NOMO-1 (cell line): ENCODE measurements around the gene UBE2E3.
A peak's percentile ranks its signal among the peaks of the same experiment; 100 is the strongest.
"Not testable (repeated sequence)": the region's sequence is repeated elsewhere in the genome, so short reads cannot be mapped to it uniquely, and the experiment has no call there.

Experiments
- DNase-seq, 2 experiments: peaks; one replicate each; lab custom pipeline; 2025; ENCODE audit not compliant: unreplicated experiment in 2 of 2; lab: John Stamatoyannopoulos, UW

The UBE2E3 gene

DNA sequence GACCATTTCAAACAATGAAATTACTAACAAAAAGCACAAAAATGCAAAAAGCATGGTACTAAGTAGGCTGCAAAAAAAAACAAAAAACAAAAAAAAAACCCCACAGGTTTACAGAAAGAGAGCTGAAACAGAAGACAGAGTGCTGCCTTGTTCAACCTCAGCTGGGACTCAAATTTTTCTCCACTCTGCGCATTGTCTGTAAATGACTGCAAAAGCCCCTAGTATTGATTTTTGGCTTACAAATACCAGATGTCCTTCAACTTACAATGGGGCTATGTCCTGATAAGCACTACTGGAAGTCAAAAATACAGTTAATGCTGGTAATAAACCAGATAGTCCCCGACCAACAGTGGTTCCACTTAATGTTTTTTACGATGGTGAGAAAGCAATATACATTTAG lies 42.2 kb downstream of the UBE2E3 start:
- DNase-seq, result no peak

DNA sequence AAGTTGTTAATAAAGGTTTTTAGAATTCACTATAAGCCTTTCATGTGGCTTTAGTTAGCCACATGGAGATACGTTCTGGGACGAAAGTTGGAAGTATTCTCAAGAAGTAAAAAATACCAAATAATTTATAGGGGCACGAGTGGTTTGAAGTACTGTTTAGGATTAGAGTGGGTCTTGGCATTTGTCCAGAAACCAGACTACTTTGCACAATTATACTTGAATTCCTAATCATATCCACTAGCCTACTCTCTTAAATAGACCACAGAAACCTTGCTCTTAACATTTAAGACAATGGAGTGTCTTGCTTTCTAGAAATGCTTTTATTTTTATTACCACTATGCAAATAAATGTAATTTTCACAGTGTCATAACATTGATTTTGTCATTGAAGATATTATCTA lies 44.6 kb downstream of the UBE2E3 start:
- DNase-seq, result no peak

DNA sequence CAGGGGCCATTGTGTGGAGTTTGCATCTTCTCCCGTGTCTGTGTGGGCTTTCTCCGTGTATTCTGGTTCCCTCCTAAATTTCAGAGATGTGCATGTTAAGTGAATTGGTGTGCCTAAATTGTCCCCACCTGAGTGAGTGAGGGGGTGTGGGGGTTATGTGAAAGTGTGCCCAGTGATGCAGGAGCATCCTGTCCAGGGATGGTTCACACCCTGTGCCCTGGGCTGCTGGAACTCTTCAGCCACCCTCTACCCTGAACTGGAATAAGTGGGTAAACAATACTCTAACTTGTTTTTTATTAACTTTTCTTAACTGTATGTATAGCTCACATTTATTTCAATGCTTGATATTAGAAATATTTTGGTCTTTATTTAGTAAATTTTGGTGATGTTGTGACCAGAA lies 56.0 kb downstream of the UBE2E3 start:
- DNase-seq, result no peak

DNA sequence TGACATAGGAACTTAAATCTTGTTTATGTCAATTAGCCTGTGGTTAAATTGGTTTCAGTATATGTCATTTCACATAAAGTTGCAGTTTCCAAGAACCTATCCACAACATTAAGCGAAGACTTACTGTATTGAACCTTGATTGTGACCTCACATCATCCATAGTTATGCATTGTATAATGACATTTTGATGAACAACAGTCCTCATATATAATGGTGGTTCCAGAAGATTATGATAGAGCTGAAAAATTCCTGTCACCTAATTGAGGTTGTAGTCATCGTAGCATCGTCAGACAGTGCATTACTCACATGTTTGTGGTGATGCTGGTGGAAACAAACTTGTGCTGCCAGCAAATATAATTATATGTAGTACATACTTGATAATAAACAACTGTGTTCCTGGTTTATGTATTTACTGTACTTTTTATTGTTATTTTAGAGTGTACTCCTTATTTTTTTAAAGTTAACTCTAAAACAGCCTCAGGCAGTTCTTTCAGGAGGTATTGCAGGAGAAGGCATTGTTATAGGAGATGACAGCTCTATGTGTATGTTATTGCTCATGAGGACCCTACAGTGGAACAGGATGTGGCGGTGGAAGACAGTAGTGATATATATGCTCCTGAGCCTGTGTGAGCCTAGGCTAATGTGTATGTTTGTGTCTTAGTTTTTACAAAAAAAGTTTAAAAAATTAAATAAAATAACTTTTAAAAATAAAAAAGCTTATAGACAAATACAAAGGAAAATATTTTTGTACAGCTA lies 56.6 kb downstream of the UBE2E3 start:
- no peak for DNase-seq

DNA sequence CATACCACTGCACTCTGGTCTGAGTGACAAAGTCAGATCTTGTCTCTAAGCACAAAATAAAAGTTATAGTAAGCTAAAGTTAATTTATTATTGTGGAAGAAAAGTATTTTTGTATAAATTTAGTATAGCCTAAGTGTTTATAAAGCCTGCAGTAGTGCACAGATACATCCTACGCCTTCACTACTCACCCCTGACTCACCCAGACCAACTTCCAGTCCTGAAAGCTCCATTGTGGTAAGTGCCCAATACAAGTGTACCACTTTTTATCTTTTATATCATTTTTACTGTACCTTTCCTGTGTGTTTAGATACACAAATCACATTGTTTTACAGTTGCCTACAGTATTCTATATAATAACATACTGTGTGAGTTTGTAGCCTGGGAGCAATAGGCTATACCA lies 57.5 kb downstream of the UBE2E3 start:
- DNase-seq, result no peak

DNA sequence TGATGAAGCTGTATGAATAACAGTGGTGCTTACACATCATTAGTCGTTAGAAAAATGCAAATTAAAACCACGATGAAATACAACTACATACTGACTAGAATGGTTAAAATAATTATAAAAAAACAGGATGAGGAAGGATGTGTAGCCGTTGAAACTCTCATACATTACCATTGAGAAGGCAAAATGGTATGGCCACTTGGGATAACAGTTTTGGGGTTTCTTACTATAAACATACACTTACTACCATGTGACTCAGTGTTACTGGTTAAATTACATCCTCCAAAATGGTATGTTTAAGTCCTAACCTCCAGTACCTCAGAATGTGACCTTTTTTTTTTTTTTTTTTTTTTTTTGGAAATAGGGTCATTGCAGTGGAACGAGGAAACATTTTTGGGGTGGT lies 58.4 kb downstream of the UBE2E3 start:
- no peak for DNase-seq

DNA sequence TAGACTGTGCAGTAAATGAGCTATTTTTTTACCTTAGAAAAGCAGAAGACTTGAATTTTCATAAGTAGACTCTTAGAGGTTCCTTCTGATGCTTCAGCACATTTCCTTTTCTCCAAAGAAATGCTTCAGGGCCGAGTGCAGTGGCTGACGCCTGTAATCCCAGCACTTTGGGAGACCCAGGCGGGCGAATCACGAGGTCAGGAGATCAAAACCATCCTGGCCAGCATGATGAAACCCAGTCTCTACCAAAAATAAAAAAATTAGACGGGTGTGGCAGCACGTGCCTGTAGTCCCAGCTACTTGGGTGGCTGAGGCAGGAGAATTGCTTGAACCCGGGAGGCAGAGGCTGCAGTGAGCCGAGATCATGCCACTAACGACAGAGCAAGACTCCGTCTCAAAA lies 60.4 kb downstream of the UBE2E3 start:
- DNase-seq, result not testable (repeated sequence)

DNA sequence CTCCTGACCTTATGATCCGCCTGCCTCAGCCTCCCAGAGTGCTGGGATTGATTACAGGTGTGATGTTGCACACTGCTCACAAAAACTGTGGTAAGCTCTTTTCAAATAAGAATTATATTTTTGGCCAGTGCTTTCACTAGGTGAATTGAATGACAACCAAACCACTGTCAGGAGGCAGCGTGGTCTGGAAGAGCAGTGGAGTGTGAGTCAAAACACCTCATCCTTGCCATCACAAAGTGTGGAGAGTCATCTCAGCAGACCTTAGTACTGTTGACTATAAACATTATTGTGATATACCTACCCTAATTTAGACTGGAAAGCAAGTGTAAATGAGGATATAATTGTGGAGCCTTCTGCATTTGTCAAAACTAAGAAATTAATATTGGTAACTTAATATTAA lies 61.3 kb downstream of the UBE2E3 start:
- no peak for DNase-seq

DNA sequence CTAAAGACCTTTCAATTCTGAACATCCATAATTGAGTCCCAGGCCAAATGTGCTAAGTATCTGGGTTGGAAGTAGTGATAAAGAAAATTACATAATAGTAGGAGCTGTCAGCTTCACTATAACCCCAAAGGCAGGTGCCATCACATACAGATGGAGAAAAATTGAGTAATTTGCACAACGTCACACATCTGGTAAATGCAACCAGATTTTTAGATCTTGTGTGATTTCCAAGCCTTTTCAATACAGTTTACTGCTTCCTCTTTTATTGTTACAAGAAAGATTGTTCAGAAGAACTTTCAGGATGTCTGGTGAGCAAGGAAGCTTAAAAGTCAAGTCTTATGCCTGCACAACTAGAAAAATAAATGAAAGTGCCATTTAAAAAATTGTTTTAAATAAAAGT lies 62.3 kb downstream of the UBE2E3 start:
- no peak for DNase-seq

DNA sequence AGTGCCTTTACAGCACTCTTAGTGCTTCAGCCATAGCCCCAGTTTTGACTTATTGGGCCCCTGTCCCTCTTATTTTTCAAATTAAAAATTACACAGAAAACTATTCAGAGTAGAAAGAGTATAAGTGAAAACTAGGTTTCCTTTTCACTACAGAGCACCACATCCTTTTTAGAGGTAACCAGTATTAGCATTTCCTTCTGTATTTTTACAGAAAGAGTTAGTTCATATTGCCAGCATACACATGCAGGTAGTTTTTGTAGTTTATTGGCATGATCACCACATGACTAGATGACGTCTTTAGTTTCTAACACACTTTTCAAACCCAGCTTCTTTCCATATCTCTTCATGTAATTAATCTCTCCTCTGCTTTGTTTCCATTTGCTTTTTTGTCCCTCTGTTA lies 66.4 kb downstream of the UBE2E3 start:
- DNase-seq, result no peak

DNA sequence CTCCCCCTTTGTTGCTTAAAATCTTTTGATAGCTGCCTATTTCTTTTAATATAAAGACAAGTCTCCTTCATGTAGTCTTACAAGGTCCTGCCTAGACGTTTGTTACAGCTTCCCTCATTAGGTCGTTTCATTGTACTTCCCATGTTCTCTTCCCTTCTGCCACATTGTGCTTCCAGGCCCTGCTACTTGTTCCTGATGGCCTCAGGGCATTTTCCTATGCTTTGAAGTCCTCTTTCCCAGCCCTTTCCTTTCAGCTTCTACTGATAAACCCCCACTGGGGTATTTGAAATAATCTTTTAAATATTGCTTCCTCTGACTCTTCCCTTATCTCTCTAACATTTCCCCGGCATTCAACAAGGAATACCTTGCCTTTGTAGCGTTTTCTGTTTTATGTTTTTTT lies 67.4 kb downstream of the UBE2E3 start:
- no peak for DNase-seq

DNA sequence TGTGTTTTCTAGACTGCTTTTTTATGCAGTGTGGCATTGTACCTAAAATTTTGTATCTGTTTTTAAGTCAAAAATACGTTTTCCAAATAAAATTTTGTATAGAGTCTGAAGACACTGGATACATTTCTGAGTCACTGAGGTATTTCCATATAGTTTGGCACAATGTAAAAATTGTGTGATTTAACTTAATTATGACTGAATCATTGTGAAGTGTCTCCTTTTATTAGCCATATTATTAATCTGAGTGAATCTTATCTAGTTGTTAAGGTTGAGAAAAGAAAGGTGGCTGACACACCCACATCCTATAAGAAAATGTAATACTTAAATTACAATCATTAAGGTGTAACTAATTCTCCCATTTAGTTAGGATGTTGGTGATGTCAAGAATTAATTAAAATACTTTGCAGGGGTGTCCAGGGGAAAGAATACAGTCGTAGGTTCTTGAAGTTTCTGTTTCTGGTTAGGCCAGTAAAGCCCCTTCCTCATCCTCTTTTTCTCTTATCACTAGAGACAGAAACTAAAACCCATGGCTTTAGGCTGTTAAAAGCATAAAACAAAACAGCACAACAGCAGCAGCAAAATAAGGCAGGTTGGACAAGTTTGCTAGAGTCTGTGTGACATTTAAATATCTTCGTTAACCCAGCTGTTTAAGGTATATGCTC lies 71.6 kb downstream of the UBE2E3 start:
- no peak for DNase-seq

DNA sequence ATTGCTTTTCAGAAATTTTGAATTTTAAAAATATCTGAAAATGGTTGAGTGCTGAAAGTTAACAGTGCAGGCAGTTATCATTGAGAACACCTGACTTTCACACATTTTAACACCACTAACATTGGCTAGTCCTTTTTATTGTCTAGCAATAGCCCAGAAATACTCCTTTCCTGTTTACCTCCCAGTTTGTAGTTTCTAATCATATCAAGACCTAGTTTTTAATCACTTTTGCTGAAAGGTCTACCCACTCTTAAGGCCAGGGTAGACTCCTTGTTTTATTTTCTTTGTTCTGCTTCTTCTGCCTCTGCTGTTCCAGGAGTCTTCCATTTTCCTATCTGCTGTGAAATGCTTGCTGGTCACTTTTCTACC lies 72.1 kb downstream of the UBE2E3 start:
- no peak for DNase-seq

DNA sequence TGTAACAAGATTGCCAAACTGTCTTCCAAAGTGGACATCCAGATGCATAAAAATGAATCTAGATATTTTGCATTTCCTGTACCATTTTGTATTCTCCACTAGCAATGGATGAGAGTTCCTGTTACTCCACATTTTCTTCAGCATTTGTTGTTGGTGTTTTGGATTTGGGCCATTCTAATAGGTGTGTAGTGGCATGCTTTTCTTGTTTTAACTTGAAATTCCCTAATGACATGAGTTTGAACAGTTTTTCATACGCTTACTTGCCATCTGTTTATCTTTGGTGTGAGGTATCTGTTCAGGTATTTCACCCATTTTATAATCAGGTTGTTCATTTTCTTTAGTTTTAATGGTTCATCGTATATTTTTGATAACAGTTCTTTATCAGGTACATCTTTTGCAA lies 73.9 kb downstream of the UBE2E3 start:
- no peak for DNase-seq

DNA sequence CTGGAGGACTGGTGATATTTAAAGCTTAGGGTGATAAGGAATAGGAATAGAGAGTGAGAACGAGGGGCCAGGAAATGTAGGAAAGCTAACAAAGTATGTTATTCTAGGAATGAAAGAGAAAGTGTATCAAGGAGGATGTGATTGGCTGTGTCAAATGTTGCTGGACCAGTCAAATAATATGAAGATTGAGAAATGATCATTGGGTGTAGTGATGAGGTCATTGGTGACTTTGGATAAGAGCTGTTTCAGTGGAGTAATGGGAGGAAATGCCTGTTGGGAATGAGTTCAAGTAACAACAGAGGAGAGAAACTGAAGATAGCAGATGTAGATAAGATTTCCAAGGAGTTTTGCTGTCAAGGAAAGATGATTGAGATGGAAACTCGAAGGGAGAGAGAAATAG lies 74.4 kb downstream of the UBE2E3 start:
- DNase-seq, result no peak

DNA sequence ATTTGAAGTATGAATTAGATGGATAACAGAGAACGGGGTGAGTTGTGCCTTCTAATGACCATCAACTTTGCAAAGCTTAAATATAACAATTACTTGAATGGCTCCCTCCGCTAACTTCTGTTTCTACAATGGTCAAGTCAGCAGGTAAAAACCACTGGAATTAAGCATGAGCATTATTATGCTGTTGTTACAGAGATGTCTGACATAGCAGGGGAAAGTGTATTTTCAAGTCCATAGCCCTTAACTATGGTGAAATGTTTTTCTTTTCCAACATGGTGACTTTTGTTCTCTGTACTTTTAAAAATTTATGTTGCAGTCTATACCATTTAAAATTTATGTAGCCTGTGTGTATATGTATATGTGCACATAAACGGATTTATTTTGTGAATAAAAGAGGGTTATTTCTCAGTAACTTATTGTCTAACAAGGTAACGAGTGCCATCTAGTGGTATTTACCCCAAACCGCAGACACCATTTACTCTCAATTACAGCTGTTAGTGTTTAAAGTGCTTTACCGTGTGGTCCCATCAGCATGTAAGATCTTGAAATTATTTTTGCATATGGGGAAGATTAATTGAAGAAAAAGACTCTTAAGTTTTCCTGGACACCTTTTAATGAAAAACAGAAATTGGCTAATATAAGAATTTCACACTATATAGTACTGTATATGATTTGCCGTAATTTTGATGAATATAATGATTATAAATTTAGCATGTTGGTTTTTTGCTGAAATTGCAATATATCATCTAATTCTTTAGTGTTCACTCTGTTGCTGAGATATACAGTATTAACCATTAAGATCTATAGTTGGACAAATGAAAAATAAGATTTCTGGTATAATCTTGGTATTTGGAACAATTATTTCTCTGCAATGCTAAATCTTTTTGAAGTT lies 78.2 kb downstream of the UBE2E3 start:
- peak; percentile 13 to 53 for DNase-seq

DNA sequence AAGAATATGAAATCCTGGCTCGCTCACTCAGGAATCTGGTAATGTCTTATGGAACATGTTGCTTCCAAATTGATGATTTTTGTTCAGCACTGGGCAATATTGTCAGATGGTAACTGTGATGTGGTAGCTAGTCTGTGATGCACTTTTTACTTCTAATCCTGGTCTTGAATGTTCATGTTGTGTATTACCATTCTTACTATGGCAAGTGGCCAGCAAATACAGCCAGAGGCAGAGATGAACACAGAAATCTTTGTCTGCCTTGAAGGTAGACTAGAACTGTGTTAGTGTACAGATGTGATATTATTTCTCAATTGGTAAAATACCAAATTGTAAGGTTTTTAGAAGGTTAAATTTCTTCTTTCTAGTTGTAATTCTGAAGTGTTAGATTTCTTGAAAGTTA lies 83.3 kb downstream of the UBE2E3 start:
- DNase-seq, result no peak

DNA sequence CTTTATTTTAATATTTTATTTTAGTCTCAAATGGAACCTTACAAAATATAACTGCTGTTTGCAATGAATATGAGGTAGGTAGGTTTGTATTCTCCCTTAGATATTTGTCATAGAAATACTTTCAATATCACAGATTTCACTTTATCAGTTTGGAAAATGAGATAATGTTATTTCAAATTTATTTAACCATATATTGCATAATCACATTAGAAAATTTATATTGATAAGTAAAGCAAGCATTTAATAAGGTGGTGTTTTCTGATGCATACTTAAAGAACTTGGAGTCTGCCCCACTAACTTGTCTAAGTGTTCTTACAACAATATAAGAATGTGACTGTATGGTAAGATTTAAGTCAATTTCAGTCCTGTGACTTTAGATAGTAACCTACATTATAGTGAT lies 85.1 kb downstream of the UBE2E3 start:
- DNase-seq, result no peak

DNA sequence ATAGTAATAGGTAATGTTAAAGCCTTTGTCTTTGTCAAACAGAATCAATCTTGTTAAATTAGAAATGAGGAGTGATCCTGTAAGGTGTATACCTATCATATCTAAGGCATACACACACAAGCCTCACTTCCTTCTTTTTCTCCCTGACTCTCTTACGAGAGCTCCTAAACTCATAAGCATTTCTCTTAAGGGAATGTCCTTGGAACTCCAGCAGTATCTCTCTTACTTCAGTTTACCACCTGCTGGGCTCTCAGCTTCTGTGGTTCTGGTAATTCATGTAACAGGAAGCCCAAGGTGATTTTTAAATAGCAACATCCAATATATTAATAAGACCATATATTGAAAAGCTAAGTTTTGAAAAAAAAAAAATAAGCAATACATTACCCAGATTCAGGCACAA lies 85.9 kb downstream of the UBE2E3 start:
- no peak for DNase-seq

DNA sequence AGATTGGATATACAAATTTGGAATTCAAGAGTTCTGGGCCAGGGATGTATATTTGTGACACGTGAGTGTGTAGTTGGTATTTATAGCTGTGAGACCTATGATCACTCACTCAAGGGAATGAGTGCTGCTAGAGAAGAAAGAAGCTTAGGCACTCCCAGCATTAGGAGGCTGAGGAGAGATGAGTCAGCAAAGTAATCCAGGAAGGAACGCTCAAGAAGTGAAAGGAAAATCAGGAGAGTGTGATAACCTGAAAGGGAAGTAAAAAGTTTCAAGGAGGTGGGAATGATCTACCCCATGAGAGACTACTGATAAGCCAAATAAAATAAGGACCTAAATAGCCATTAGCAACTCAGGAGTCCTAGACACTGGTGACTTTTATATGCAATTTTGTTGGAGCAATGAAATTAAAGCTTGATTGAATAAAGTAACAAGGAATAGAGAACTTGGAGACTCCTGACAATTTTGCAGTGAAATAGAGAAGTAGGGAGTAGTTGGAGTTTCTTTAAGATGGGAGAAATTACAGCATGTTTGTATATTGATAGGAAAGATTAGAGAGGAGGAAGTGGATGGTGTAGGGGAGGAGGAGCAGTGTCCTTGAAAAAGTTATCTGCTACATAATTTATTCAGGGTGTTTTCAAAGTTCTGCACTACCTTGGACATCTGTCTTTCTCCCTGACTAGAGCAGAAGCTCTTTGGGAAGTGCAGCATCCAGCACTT lies 89.9 kb downstream of the UBE2E3 start:
- no peak for DNase-seq

DNA sequence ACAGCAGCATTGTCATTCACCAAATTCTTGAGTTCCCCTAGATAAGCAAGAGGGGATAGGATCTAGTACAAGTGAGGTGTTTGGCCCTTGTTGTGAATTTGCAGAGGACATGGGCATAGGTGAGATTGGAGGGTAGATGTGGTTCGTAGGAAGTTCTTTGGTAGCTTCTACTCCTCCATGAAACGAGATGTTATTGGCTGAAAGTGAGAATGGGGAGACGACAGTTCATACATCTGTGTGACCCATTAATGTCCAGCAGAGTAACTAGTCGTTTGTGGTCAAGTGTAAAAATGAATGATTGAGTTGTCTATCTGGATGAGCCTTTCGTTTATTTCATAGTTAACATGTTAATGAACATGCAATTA lies 90.4 kb downstream of the UBE2E3 start:
- no peak for DNase-seq
